Superior temporal gyrus (tissue), 1 donor: Measurements from ENCODE around the gene LRRC53.

ENCODE experiments used
- DNase-seq: peaks from one replicate; pipeline ENCODE4 v3.0.0-alpha.2; 2016; ENCODE audit errors: extremely low spot score

LRRC53 gene, protein sequence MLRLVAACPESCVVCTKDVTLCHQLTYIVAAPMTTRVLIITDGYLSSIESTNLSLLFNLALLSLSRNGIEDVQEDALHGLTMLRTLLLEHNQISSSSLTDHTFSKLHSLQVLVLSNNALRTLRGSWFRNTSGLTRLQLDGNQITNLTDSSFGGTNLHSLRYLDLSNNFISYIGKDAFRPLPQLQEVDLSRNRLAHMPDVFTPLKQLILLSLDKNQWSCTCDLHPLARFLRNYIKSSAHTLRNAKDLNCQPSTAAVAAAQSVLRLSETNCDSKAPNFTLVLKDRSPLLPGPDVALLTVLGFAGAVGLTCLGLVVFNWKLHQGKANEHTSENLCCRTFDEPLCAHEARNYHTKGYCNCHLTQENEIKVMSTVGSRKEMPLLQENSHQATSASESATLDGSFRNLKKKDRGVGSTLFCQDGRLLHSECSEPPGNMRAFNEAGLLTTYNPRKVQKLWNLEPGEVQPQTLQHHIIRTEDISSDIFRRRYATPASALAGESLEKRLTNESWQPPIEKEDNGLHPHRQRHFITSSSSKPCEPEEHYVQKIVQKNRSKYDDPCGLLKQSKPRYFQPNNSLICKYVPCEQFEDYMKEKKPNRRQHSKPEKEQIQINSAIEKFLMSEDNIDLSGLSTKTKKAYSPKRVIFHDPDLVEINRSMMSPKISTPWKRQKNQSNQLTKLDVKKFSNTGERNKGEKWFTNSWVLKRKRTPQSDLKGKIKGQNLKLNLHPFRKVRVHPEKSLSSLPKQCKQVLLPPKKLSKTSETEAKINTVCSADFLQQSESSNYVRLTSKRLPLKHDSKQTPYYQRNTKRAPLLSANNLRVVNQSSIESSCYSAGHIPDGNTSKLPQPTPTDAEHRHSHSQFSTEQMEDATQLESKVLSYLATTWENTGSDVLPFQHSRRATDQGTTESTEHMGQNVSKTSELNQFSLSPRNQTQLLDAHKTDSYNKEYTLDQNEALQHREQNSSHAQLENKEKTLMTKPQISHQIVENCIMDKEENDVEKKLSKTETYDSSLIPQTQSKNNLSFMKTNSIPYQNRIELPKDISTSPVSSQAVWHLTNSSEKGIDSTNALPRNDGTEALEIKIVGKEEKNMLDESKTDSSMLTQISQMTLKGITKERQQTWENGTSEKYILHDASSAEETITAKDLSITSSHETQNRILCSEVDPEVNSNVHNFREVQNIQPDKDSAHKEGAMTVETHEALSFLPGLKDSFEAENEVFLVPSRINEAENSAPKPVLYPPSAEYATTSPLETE

DNA sequence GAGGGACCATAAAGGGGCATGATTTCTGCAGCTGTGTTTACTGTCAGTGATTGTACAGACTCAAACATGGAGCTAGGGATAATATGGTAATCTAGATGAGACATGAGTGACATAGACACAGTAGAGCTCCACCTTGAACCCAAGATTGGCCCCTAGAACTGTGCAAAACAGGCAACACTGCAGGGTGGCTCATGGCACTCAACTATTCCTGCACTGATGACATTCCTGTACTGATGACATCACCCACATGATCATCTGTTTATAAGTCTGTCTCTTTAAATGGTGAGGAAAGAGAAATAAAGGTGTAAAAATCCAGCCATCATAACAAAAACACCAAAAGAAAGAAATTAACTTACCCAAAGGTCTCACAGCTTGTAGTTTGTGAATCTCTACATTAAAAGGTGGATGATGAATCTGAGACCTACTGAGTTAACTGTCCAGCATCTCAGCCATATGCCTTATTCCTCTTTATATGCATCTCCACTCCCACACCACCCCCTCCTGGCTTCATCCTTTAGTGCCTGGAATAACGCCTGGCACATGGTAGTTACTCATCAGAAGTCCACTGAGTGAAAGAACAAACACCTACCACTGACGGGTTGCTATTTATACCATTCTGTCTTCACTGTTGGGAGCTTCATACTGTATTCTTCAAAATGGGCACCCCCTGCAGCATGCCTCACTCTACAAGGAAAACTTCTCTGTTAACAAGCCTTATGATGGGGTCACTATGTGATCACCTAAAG, at the start of gene LRRC53:
TSS of gene LRRC53 (minus strand) at position 442 of the 746 bp plus-strand sequence. CDS start 29,262 bp downstream, outside the sequence.
- DNase-seq = peak; percentile 60

- DNase-seq = no peak
Measured at GRCh38 chr1:74549932-74550331, 37.5 kb upstream of the LRRC53 start.

GRCh38 chr1:74548961-74549750, 36.7 kb upstream of the LRRC53 start:
- no peak for DNase-seq

DNA sequence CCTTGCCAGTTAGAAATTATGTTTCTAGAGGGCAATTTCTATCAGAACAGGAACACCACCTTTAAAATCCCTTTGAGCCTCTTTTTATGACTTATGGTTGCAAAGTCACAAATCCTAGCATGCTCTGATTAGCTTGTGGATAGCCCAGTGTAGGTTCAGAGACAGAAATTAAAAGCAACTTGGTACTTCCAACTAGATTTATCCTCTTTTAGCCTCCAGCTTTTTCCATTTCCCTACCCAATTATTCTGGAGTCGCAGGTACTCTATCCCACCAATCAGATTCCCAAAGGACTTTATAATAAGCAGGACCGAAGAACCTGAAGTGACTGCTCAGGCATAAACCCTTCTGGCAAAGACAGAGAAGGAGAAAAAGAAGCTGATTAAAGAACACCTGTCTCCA, 33.4 kb upstream of the LRRC53 start:
- DNase-seq = no peak

DNA sequence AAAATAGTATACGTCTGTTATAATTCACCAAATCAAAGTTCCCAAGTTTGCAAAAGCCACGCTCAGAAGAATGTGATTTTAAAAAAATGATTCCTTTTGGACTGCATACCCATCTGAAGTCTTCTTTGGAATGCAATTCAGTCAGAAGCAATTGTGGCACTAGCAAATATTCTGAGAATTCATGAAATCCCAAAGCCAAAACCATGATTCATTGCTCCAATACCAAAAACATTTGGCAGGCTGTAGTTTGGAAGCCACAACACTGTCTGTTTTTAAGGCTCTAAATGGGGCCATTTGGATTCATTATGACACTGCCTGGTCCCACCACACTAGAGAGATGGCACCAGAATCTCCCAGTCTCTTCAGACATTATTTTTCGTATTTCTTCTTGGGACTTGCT, 21.8 kb upstream of the LRRC53 start:
- DNase-seq = peak; percentile 42

- no peak for DNase-seq
Measured at GRCh38 chr1:74531796-74532195, 19.4 kb upstream of the LRRC53 start.

DNA sequence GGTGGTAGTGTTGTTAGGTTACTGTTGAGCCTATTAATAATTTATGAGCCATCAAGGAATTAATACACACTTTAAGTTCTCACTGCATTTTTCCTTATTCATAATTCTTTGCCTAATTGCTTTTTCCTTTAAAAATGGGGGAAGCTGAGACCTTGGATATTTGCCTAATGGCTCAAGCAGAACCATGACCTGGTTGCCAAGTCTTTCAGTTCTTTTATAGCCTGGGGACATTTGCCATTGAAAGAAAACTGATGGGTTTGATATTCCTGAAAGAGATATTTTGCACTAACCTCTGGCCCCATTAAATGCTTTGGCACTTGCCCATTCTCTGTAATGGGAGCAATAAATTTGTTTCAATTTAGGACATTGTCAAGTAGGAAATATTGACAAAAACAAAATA, 18.5 kb upstream of the LRRC53 start:
- DNase-seq = no peak

GRCh38 chr1:74528123-74528522, 15.7 kb upstream of the LRRC53 start:
- DNase-seq = no peak

DNA sequence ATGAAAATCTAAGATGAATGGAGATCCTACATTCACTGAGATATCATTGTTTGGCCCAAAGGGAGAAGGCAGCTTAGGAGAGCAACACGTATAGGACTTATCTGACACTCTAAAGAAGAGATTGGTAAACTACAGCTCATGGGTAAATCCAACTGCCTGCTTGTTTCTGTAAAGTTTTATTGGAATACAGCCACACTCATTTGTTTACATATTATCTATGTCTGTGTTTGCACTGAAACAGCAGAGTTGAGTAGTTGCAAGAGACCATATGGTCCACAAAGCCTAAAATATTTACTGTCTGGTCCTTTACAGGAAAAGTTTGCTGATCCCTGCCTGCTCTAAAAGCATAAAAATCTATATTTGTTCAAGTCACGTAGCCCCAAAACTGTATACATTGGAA, 14.3 kb upstream of the LRRC53 start:
- DNase-seq = no peak

- DNase-seq = no peak
Measured at GRCh38 chr1:74523873-74524480, 11.6 kb upstream of the LRRC53 start.

DNA sequence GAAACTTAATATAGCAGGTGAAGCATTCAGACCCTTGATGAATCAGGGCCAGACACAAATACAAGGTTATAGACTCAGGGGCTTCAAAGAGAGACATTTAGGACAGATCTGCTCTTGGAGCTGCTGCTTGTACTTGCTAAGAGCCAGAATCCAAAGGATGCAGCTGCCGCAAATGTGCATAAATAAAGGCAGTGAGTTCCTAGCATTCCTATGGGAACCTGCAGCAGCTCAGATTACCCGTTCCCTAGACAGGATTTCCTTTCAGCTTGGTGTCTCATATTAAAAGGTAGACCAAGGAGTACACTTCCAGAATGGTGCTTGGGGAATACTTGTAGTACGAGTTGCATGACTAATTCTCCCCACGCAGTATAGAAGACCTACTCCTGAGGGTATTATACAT, 9.7 kb upstream of the LRRC53 start:
- DNase-seq = peak; percentile 49

DNA sequence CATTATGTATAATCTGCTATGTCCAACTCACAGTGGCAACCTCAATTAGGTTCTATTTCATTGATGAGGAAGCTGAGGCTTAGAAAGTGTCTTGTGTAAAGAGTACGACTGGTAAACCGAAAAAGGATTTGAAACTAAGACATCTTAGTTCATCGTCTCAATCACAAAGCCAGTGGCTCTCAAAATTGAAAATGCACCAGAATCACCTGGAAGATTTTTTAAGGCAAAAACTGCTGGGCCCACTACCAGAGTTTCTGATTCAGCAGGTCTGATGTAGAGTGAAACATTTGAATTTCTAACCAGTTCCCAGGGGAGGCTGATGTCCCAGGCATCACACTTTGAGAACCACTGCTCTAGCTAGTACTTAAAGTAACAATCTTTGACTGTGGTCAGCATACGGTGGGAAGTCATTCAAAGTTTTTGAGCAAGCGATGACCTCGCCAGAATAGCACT, 5.2 kb upstream of the LRRC53 start:
- no peak for DNase-seq

- peak; percentile 79 for DNase-seq
Measured at GRCh38 chr1:74513411-74514300, 1.2 kb upstream of the LRRC53 start.

DNA sequence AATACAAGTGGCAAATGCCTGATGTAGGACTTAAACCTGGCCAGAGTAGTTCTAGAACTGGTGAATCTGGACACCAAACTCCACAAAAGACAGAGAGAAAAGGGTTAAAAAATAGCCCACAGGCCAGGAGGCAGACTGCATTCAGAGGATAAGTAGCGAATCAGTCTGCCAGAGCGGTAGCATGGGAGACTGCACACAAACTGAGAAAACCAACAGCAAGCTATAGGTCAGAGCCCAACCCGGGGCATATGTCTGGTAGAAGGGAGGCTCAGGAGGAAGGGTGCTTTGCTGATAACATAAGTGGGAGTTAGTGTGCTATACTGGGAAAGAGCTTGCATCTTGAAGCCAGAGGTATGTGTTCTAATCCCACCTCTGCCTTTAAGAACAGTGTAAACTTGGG, 4.0 kb downstream of the LRRC53 start:
- no peak for DNase-seq

GRCh38 chr1:74505928-74506710, 6.3 kb downstream of the LRRC53 start:
- DNase-seq = peak; percentile 26

GRCh38 chr1:74504933-74505512, 7.4 kb downstream of the LRRC53 start:
- peak; percentile 61 for DNase-seq

GRCh38 chr1:74504125-74504932, 8.1 kb downstream of the LRRC53 start:
- DNase-seq = peak; percentile 86
